Stimulated activated CD4-positive, alpha-beta T cell treated with anti-CD3 and anti-CD28 coated beads, Interleukin-15, amount 100 ng/mL, for 24 hours (primary cell): ENCODE measurements around the gene NEDD4L.
A peak's percentile ranks its signal among the peaks of the same experiment; 100 is the strongest.

ENCODE experiments used
- DNase-seq: peaks from one replicate; pipeline ENCODE4 v3.0.0-alpha.2; 2020

Gene NEDD4L

GRCh38 chr18:58303363-58303762, 259.3 kb downstream of the NEDD4L start:
- DNase-seq = peak; percentile 53

DNA sequence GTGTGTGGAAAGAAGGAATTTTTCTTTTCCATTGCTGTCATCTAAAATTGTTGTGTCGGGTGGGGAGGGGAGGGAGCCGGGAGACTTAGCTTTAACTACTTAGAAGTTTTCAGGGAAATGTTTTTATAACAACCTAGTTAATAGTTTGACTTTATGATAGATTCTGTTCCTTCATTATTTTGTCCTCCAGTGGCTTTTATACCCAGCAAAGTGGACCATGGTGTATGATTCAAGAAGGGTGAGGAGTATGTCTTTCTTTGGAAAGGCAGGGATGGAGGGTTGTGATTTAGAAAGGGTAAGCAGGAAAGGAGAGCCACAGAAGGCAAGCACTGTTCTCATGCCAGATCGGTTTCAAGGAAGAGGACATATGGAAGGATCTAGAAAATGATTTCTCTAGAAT, 261.8 kb downstream of the NEDD4L start:
- DNase-seq = no peak

GRCh38 chr18:58307441-58307840, 263.4 kb downstream of the NEDD4L start:
- DNase-seq = no peak

GRCh38 chr18:58308463-58308862, 264.4 kb downstream of the NEDD4L start:
- DNase-seq = no peak

DNA sequence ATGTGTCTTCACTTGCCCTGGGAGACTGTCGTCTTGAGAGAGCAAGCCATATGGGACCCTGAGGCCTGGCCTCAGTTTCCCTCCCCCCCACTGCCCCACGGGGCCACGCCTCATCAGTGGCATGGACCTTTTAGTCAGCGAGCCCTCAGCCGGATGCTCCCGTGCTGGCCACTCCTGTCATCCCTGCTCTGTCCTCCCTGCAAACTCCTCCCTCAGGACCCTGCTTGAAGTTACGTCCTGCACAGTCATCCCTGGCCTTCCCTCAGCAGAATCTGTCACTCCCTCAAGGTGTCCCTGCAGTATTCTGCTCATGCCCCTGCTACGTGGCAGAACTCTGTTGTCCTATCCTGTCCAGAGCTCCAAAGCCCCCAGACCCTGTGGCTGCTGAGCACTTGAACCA, 265.1 kb downstream of the NEDD4L start:
- DNase-seq = no peak

- no peak for DNase-seq
Measured at GRCh38 chr18:58309610-58310239, 265.7 kb downstream of the NEDD4L start.

GRCh38 chr18:58310517-58310916, 266.5 kb downstream of the NEDD4L start:
- DNase-seq = peak; percentile 70

DNA sequence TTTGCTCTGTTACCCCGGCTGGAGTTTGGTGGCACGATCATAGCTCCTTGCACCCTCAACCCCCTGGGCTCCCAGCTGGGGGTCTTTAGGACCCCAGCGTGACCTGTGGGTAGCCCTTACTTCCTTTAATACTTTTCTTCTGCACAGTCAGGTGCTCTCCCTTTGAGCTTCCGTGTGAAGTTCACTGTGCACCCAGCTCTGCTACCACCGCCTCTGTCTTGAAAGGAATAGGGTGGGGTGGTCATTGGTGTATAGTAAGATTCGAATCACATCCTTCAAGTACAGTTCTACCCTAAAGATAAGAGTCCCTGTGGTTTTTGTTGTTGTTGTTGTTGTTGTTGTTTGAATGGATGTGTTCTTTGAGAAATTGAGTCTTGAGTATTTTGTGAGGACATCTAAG, 267.4 kb downstream of the NEDD4L start:
- DNase-seq = no peak

GRCh38 chr18:58313491-58314032, 269.5 kb downstream of the NEDD4L start:
- DNase-seq = no peak

DNA sequence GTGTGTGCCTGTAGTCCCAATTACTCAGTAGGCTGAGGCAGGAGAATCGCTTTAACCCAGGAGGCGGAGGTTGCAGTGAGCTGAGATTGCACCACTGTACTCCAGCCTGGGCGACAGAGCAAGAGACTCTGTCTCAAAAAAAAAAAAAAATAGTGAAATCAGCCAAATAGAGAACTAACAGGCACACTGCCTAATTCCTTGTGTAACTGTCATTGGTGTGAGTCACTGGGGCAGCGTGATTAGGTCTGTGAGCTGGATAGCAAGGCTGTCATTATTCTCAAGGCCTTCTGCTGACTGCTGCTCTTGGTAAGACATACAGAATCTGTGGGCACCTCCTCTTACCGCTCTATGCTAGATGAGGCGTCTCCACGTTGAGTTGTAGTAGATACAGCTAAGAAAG, 270.3 kb downstream of the NEDD4L start:
- DNase-seq = no peak

GRCh38 chr18:58315041-58315440, 271.0 kb downstream of the NEDD4L start:
- no peak for DNase-seq

GRCh38 chr18:58315739-58316215, 271.8 kb downstream of the NEDD4L start:
- no peak for DNase-seq

DNA sequence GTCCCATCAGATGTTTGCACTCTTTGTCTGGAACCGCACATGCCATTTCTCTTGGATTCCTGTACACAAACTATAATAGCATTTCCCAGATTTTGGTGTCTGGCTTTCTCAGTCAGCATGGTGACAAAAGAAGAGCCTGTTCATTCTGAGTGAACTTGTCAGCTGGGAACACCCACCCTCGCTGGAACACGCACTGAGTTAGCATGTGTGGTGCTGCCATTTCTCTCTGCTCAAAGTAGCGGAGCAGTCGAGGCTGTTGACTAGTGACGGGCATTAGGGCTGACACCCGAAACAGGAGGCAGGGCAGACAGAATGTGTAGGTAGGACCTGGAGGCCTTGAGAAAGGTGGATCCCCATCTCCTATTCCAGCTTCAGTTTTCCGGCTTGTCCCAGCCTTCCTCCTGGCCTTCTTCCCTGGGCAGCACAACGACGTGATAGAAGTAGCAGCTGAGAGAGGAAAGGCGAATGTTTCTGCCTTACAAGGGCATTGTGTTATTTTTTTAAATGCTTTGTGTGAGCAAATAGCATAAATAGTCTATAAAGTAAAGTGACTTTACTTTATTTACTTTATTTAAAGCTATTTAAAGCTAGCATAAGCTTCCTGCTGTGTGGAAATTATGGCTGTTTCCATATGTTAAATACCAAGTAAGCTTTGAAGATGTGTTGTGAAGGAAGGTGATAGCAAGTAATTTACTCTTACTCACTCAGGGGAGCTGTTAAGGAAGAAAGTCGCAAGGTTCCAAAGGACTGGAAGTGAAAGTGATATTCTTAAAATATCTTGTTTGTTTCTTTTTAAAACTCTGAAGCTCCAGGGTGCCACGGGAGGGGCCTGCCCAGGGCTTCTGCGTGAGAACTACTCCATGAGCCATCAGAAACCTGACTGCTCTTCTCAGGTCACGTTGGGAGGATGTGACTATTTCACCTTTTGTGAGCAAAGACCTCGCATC, 272.6 kb downstream of the NEDD4L start:
- peak; percentile 33 for DNase-seq

GRCh38 chr18:58319719-58320118, 275.7 kb downstream of the NEDD4L start:
- no peak for DNase-seq

DNA sequence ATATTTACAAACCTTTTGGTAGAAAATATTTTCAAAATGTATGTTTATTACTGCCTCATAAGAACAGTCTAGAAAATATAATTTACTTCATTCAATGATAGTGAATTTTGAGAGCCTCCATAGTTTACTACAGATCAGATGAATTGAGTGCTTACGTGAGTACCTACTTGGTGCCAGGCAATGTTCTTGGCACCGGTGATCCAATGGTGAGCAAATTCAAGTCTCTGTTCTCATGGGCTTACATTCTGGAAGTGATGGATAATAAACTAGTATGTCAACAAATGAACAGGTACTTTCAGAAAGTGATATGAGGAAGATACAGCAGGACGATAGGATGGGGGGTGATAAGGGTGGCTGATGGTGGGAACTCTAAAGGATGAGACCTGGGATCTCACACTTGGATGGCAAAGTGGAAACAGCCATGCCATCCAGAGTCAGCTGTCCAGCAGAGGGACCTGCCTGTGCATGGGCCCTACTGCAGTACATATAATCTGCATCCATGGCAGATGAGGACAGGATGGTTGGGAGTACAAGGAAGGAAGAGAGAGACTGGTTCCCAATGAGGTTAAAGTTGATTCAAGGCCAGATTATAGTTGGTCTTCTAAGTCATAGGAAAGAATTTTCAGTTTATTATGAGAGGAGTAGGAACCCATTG, 277.0 kb downstream of the NEDD4L start:
- DNase-seq = no peak

DNA sequence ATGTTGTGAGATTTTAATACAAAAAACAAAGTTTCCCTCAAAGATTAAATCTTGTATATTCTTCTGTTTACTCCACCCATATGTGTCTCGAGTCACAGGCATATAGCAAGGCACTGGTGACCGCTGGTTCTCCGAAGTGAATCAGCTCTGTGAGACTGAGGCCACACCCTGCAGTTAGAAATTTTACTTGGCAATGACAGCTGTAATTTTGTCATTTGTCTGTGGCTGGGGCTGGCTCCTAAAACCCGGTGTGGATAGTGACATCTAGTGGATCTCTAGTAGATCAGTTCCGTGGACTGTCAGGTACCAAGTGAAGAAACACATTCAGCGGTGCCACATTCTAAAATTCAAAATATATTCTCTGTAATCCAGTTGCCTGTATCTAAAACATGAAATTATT, 278.0 kb downstream of the NEDD4L start:
- peak; percentile 57 for DNase-seq

DNA sequence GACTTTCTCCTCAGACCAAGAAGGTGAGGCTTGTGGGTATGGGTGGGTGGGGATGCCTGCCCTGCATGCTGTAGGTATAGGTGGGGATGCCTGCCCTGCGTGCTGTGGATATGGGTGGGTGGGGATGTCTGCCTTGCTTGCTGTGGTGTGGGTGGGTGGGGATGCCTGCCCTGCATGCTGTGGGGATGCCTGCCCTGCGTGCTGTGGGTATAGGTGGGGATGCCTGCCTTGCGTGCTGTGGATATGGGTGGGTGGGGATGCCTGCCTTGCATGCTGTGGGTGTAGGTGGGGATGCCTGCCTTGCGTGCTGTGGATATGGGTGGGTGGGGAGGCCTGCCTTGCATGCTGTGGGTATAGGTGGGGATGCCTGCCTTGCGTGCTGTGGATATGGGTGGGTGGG, 278.4 kb downstream of the NEDD4L start:
- DNase-seq = no peak

DNA sequence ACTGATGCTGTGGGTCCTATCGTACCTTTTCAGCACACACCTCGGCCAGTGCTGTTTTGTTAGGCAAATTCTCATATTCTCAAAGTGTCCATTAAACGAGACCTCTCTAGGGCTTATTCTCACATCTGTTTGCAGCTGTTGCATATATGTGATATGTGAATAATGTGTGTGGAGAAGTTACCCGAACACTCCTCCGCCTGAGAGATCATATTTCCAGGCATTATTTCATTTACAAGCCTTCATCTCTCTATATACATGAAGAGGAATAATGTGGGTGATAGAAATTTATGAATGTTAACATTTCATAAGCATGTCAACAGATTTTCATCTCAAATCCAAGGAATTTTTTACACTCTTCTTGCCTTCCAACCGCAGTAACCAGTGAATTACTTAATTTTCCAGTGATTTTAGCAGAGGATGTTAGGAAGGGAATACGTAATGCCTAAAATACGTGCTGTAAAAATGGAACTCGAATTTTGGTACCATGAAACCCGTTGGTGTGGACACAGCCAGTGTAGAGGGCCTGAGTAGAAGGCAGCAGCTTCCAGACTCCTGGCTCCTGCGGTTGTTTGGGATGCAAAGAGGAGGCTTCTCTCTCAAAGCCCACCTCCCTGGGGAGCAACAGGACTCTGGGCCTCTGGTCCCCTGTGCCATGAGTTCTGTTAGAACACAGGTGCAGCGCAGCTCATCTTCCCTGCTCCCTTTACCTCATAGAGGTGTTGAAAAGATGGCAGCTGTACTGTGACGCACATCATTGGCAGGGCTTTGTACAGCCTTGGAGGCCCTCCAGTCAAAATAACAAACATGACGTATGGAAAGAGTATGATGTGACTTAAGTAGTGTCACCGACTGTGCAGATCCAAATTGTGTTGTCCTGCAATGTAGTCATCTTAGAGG, 280.1 kb downstream of the NEDD4L start:
- DNase-seq = no peak

DNA sequence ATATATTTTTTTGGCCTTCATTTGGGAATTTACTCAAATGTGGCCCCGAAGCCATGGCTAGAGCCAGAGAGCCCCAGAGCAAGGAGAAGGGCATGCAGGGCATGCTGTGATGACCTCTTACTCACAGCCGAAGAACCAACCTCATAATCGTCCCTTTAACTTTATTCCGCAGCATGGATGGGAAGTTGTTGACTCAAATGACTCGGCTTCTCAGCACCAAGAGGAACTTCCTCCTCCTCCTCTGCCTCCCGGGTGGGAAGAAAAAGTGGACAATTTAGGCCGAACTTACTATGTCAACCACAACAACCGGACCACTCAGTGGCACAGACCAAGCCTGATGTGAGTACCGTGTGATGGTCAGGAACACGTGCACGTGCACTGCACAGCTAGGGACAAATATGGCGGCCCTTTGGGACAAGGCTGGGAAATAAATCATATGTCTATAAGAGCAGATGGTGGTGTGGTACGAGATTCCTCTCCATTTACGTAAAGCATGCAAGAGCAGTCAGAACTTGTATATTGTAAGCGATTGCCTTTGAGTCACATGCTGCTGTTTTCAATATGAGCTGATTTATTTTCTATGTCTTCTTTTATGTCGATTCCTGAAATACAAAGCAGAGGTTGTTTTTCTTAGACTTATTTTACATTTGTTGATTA, 280.9 kb downstream of the NEDD4L start:
- no peak for DNase-seq

GRCh38 chr18:58325494-58325893, 281.5 kb downstream of the NEDD4L start:
- DNase-seq = no peak

DNA sequence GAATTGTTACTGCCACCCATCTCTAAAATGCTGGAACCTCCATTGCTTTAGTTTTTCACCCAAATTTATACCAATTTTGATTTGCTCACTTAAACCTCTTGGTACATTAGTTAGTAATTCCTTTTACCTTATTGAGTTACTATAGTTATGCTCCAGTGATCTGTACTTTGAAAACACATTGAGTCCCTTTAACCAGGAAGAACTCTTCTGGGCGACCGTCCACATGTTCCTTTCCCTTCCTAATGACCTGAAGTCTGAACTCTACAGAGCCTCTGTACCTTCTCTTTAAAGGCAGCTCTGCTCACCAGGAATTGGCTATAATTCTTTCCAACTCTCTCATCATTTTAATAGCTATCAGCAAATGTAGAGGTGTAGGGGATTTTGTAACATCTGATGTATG, 290.0 kb downstream of the NEDD4L start:
- no peak for DNase-seq

DNA sequence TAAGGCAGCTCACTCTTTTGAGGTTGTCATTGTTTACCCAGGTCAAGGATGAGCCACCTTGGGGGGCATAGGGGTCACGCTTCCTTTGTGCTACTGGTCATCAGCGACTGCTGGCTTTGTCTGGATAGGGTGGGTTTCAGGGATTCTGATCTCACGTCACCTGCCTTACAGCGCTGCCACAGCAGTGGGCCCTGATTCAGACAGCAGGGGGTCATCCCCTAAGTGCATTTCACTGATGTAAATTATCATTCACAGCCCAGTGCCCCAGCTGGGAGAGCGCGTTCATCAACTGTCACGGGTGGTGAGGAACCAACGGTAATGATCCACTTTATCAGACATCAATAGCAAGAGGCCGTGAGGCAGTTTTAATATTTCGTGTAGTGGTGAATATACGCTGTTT, 291.2 kb downstream of the NEDD4L start:
- DNase-seq = no peak
